HCT116 (cell line): ENCODE measurements around the gene FHIT. TPM values are rescaled to one million over a fixed set of nuclear protein-coding genes. Genes with fewer than 3 reads are reported as not detected.

Source experiments
- ATAC-seq: fragments of 200-7000 bp; cut with Tn5 transposase; 2 replicates; pipeline ENCODE4 v1.9.1; 2020; ENCODE audit warnings: mild to moderate bottlenecking, moderate library complexity
- BruUV-seq: library from RNA; stranded (reverse); fragments of 400-500 nt; replicated peaks from 2 replicates; lab custom pipeline; 2021; lab: Mats Ljungman, UMichigan
- CTCF ChIA-PET: fragments of 300-600 bp; sonication (Branson Sonifier 250); formaldehyde crosslinking; loops from one replicate; lab custom pipeline; 2021; ENCODE audit warnings: antibody characterized with exemption; lab: Charles Lee
- POLR2A ChIA-PET: fragments of 300-600, 350-600 bp; sonication (Branson Sonifier 250); formaldehyde crosslinking; loops from one replicate; lab custom pipeline; 2021; ENCODE audit warnings: antibody characterized with exemption; lab: Charles Lee
- RAD21 ChIA-PET, 2 experiments: fragments of 300-600 bp; sonication (Branson Sonifier 250); formaldehyde crosslinking; loops; one replicate each; lab custom pipeline; 2023; ENCODE audit warnings: low total read pairs in 2 of 2; ENCODE audit not compliant: uncharacterized antibody in 2 of 2, unreplicated experiment in 2 of 2, low non-redundant PET in 1 of 2; lab: Charles Lee
- DNase-seq: peaks from one replicate; pipeline ENCODE4 v3.0.0-alpha.2; 2010; ENCODE audit warnings: low read depth, low spot score
- H2AFZ ChIP-seq: fragments of 200-600 bp; shearing (Covaris generic), sonication (generic); 2 replicates; pipeline ENCODE4 v1.6.1; 2017; ENCODE audit warnings: low read depth, mixed run types, mixed read lengths, antibody characterized with exemption, low read length; ENCODE audit not compliant: poor library complexity, severe bottlenecking
- H3K27ac ChIP-seq: 2 replicates; pipeline ENCODE4 v1.5.1; 2012; ENCODE audit warnings: low read depth, low read length
- H3K27me3 ChIP-seq: fragments of 200-600 bp; sonication (generic); 2 replicates; pipeline ENCODE4 v1.6.1; 2016; ENCODE audit warnings: mixed run types, low read length, mixed read lengths; ENCODE audit not compliant: insufficient read depth
- H3K36me3 ChIP-seq, 2 experiments: fragments of 200-500 bp in 1 of 2; fragments of 200-600 bp in 1 of 2; sonication (Bioruptor generic) in 1 of 2; sonication (generic) in 1 of 2; 2 replicates each; pipeline versions ENCODE4 v1.5.1 to v1.6.1; 2014 to 2016; ENCODE audit warnings: low read length in 2 of 2, inconsistent platforms in 1 of 2, mixed read lengths in 1 of 2, mixed run types in 1 of 2; ENCODE audit not compliant: insufficient read depth in 2 of 2, control insufficient read depth in 1 of 2
- H3K4me1 ChIP-seq, 2 experiments: fragments of 200-600 bp in 1 of 2; sonication (generic) in 1 of 2; 2 replicates each; pipeline versions ENCODE4 v1.5.1 to v1.6.1; 2012 to 2017; ENCODE audit warnings: low read length in 2 of 2, inconsistent platforms in 1 of 2, mild to moderate bottlenecking in 1 of 2, mixed read lengths in 1 of 2, mixed run types in 1 of 2, moderate library complexity in 1 of 2; ENCODE audit not compliant: insufficient read depth in 2 of 2, control insufficient read depth in 1 of 2
- H3K4me2 ChIP-seq: fragments of 200-600 bp; sonication (generic); 2 replicates; pipeline ENCODE4 v1.6.1; 2017; ENCODE audit warnings: mixed run types, low read length, mixed read lengths
- H3K4me3 ChIP-seq, 2 experiments: fragments of 200-600 bp in 1 of 2; sonication (generic) in 1 of 2; replicated peaks in 1 of 2; 2 replicates each; pipeline ENCODE4 v1.5.1; 2011 to 2016; ENCODE audit warnings: low read length in 2 of 2, control low read depth in 1 of 2, low read depth in 1 of 2, mild to moderate bottlenecking in 1 of 2, mixed read lengths in 1 of 2, mixed run types in 1 of 2
- H3K79me2 ChIP-seq: fragments of 200-600 bp; sonication (generic); 2 replicates; pipeline ENCODE4 v1.6.1; 2017; ENCODE audit warnings: mild to moderate bottlenecking, mixed run types, low read length, moderate library complexity, mixed read lengths; ENCODE audit not compliant: insufficient read depth
- H3K9ac ChIP-seq: fragments of 200-600 bp; sonication (generic); 2 replicates; pipeline ENCODE4 v1.6.1; 2016; ENCODE audit warnings: low read length, mixed read lengths
- H3K9me2 ChIP-seq: fragments of 200-600 bp; sonication (generic), shearing (Covaris generic); 2 replicates; pipeline ENCODE4 v1.6.1; 2017; ENCODE audit warnings: mixed run types, mild to moderate bottlenecking, moderate library complexity; ENCODE audit not compliant: insufficient read depth
- H3K9me3 ChIP-seq, 2 experiments: fragments of 200-500 bp in 1 of 2; fragments of 200-600 bp in 1 of 2; sonication (Bioruptor generic) in 1 of 2; sonication (generic) in 1 of 2; 2 replicates each; pipeline ENCODE4 v1.6.1; 2014 to 2017; ENCODE audit warnings: low read length in 2 of 2, mixed read lengths in 2 of 2, inconsistent platforms in 1 of 2, low read depth in 1 of 2, mild to moderate bottlenecking in 1 of 2, mixed run types in 1 of 2, moderate library complexity in 1 of 2; ENCODE audit not compliant: control insufficient read depth in 1 of 2, insufficient read depth in 1 of 2
- H4K20me1 ChIP-seq: fragments of 200-600 bp; sonication (generic), shearing (Covaris generic); 2 replicates; pipeline ENCODE4 v1.6.1; 2017; ENCODE audit warnings: mixed run types, mild to moderate bottlenecking, moderate library complexity; ENCODE audit not compliant: insufficient read depth
- CBX3 ChIP-seq: IDR thresholded peaks from 2 replicates; pipeline ENCODE4 v1.6.1; 2012; ENCODE audit warnings: low read depth
- EZH2phosphoT487 ChIP-seq: fragments of 200-600 bp; IDR thresholded peaks from 2 replicates; pipeline ENCODE4 v1.6.1; 2018; ENCODE audit warnings: antibody characterized with exemption, borderline replicate concordance
- FOSL1 ChIP-seq: IDR thresholded peaks from 2 replicates; pipeline ENCODE4 v1.6.1; 2012; ENCODE audit warnings: low read depth
- JUND ChIP-seq: IDR thresholded peaks from 2 replicates; pipeline ENCODE4 v1.6.1; 2012
- MAX ChIP-seq: IDR thresholded peaks from 2 replicates; pipeline ENCODE4 v1.6.1; 2012
- TCF7L2 ChIP-seq: IDR thresholded peaks from 2 replicates; pipeline ENCODE4 v1.7.0; 2011; ENCODE audit warnings: borderline replicate concordance, inconsistent platforms; ENCODE audit not compliant: insufficient read depth, insufficient read length; ENCODE audit errors: extremely low read depth
- intact Hi-C: fragments of 100-400 bp; cut with micrococcal nuclease; formaldehyde crosslinking; loops from 2 replicates; pipeline ENCODE4 v1.10.0; 2022
- total RNA-seq: library from RNA; stranded (reverse); gene quantifications from one replicate; pipeline ENCODE4 v1.2.1, GENCODE V29; 2021; ENCODE audit not compliant: unreplicated experiment
- TF ChIP-seq, protein P1 (sequence below): IDR thresholded peaks from 2 replicates; pipeline ENCODE4 v1.6.1; 2011; ENCODE audit warnings: mild to moderate bottlenecking, low read length, moderate library complexity; ENCODE audit not compliant: insufficient replicate concordance; ENCODE audit errors: extremely low read depth

Gene FHIT
- total RNA-seq, 1 experiment from 2014 or later, result 20.1 TPM

- Histone ChIP-seq H3K27ac (peak overlapping the region; percentile 27; the same call in 1 of the 2 replicates), H3K4me3 (no peak overlapping the region)
- TF ChIP-seq MAX (no peak), EZH2phosphoT487 (no peak), JUND (0 out of 2 replicates have a peak, but pooled peaks have one; percentile 35), FOSL1 (peak; percentile 31; the same call in 1 of the 2 replicates), CBX3 (0 out of 2 replicates have a peak, but pooled peaks have one; percentile 3), TCF7L2 (peak; percentile 37)
- TF ChIP-seq, protein P1, sequence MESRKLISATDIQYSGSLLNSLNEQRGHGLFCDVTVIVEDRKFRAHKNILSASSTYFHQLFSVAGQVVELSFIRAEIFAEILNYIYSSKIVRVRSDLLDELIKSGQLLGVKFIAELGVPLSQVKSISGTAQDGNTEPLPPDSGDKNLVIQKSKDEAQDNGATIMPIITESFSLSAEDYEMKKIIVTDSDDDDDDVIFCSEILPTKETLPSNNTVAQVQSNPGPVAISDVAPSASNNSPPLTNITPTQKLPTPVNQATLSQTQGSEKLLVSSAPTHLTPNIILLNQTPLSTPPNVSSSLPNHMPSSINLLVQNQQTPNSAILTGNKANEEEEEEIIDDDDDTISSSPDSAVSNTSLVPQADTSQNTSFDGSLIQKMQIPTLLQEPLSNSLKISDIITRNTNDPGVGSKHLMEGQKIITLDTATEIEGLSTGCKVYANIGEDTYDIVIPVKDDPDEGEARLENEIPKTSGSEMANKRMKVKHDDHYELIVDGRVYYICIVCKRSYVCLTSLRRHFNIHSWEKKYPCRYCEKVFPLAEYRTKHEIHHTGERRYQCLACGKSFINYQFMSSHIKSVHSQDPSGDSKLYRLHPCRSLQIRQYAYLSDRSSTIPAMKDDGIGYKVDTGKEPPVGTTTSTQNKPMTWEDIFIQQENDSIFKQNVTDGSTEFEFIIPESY, result no peak
- TF ChIP-seq, all 23 proteins: peak for 4
- Histone ChIP-seq H2AFZ (no peak overlapping the region), H4K20me1 (no peaks in the 10 kb centered on the region), H3K79me2 (no peaks in the 10 kb centered on the region), H3K9me3 (no peaks in the 10 kb centered on the region), H3K36me3 (no peaks in the 10 kb centered on the region), H3K9ac (no peak overlapping the region), H3K4me1 (peaks cover 23 to 28% of the 10 kb centered on the region in 2 experiments), H3K9me2 (no peaks in the 10 kb centered on the region), H3K27me3 (no peaks in the 10 kb centered on the region), H3K4me2 (peak overlapping the region; percentile 35)
- ChIA-PET RAD21 (no interaction called here), POLR2A (no interaction called here), CTCF (no interaction called here)
- intact Hi-C loops, result no loop called here
- DNase-seq (peak; percentile 40), ATAC-seq (peak; percentile 85)
- BruUV-seq, result no TSS peak
These were observed 220.7 kb downstream of the FHIT start for GRCh38 chr3:61030469-61031035.
